Measurements from ENCODE around the gene ZNF91. TPM values are rescaled to one million over a fixed set of nuclear protein-coding genes. Genes with fewer than 3 reads are reported as not detected.
A peak's percentile ranks its signal among the peaks of the same experiment; 100 is the strongest.

The ZNF91 gene
- total and polyA plus RNA-seq, 2 of the 4 experiments (the other 2 are of a cell fraction), result 7.9 to 17.0 TPM

DNA sequence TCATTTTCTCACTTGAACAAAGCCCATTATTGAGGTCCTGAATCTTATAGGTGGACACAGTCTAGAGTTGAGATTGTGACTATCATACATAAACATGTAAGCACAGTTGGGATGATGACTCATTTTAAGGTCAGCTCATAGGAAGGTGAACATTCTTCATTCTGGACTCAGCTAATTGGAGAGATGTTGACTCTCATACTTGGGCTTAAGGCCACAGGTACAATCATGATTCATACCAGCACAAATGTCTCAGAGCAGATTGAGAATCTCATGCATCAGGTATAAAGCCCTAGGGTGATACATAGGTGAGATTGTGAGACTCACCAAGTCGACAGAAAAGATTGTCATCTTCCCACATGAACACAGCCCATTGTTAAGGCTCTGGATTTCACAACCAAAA is 82.8 kb downstream of the ZNF91 start:
- Histone ChIP-seq H2BK5ac (ENCODE audit: low read depth, low read length, poor library complexity, severe bottlenecking) (no peak overlapping the region), H2BK120ac (ENCODE audit: low read depth, low read length) (no peak overlapping the region), H3K18ac (ENCODE audit: low read depth, low read length) (no peak overlapping the region), H2AK9ac (replicated peaks; ENCODE audit: low read depth, low read length, poor library complexity) (no peak overlapping the region), H3K4ac (ENCODE audit: low read depth, low read length) (no peak overlapping the region), H3K23ac (ENCODE audit: low read depth, low read length) (no peak overlapping the region), H4K91ac (ENCODE audit: insufficient read depth, low read depth, low read length) (no peak overlapping the region), H3K4me2 (ENCODE audit: low read depth, low read length) (no peak overlapping the region), H2AK5ac (ENCODE audit: low read depth, low read length) (no peak overlapping the region), H3K4me1 (ENCODE audit: control insufficient read depth, insufficient read depth, low read length) (no peaks in the 10 kb centered on the region), H3K27ac (ENCODE audit: insufficient read depth, low read length) (no peak overlapping the region), H3K9ac (ENCODE audit: low read depth, low read length) (no peak overlapping the region), H3K79me1 (ENCODE audit: low read depth in 1 of 2, low read length in 2 of 2) (no peaks in the 10 kb centered on the region), H2AFZ (replicated peaks; ENCODE audit: low read length, poor library complexity) (no peak overlapping the region), H2BK15ac (ENCODE audit: low read depth, low read length) (no peak overlapping the region), H3K14ac (replicated peaks; ENCODE audit: low read depth, low read length) (no peak overlapping the region), H4K8ac (ENCODE audit: low read depth in 2 of 2, low read length in 2 of 2) (no peak overlapping the region), H3K27me3 (ENCODE audit: control insufficient read depth, insufficient read depth, low read length) (no peaks in the 10 kb centered on the region), H3K9me1 (ENCODE audit: insufficient read depth, low read length) (no peaks in the 10 kb centered on the region), H4K5ac (ENCODE audit: low read depth, low read length) (no peak overlapping the region), H3K36me3 (ENCODE audit: control insufficient read depth, insufficient read depth, low read length) (no peaks in the 10 kb centered on the region), H2BK20ac (ENCODE audit: low read depth, low read length) (no peak overlapping the region), H3K9me3 (ENCODE audit: control insufficient read depth, insufficient read depth, low read length) (peaks cover 9% of the 10 kb centered on the region), H3K56ac (ENCODE audit: extremely low read depth, insufficient read depth, low read length) (no peak overlapping the region), H3K4me3 (ENCODE audit: insufficient read depth, low read depth, low read length) (no peak overlapping the region), H4K20me1 (ENCODE audit: insufficient read depth, low read length) (no peaks in the 10 kb centered on the region)
- BruUV-seq (replicated peaks), result no TSS peak
- dilution Hi-C loops (cut with HindIII; ENCODE audit: low sequenced_read_pairs, unreplicated experiment), result no loop called here
- DNase-seq, result peak; percentile 7
- TF ChIP-seq SMC3 (IDR thresholded peaks at IDR 0.05; ENCODE audit: low read depth, low read length) (no peak), RCOR1 (IDR thresholded peaks at IDR 0.05; ENCODE audit: insufficient replicate concordance, low read length) (no peak), BHLHE40 (IDR thresholded peaks at IDR 0.05; ENCODE audit: low read depth, low read length) (no peak), NFE2L2 (IDR thresholded peaks at IDR 0.05; ENCODE audit: low read depth, low read length) (no peak), FOS (IDR thresholded peaks at IDR 0.05; ENCODE audit: low read depth, low read length) (no peak), RAD21 (IDR thresholded peaks at IDR 0.05; ENCODE audit: low read length) (no peak), ELK1 (IDR thresholded peaks at IDR 0.05; ENCODE audit: borderline replicate concordance, low read depth, low read length) (no peak)
- TF ChIP-seq, protein P1, sequence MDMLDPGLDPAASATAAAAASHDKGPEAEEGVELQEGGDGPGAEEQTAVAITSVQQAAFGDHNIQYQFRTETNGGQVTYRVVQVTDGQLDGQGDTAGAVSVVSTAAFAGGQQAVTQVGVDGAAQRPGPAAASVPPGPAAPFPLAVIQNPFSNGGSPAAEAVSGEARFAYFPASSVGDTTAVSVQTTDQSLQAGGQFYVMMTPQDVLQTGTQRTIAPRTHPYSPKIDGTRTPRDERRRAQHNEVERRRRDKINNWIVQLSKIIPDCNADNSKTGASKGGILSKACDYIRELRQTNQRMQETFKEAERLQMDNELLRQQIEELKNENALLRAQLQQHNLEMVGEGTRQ (IDR thresholded peaks at IDR 0.05; ENCODE audit: low read depth, low read length), result no peak
- CTCF ChIA-PET, result no interaction called here
- ATAC-seq (ENCODE audit: low read depth), result no peak
- in situ Hi-C loops (cut with MboI; ENCODE audit: low sequenced_read_pairs), result no loop called here
- POLR2A ChIA-PET (ENCODE audit: unreplicated experiment), result no interaction called here
- intact Hi-C loops (cut with micrococcal nuclease), result no loop called here
- no CpG with 5 or more reads among the region's 1 CpG for WGBS, 2 experiments (ENCODE audit: extremely low coverage in 2 of 2, insufficient read length in 1 of 2)
